Brain microvascular endothelial cell (primary cell): ENCODE data around the gene NLRC3.

Experiments
- DNase-seq: peaks from one replicate; pipeline ENCODE4 v3.0.0-alpha.2; 2020
- H3K27ac ChIP-seq: fragments of 250-450 bp; sonication (Bioruptor Pico); 2 replicates; pipeline ENCODE4 v1.5.1; 2020; ENCODE audit warnings: mild to moderate bottlenecking, moderate library complexity
- H3K27me3 ChIP-seq: fragments of 250-450 bp; sonication (Bioruptor Pico); replicated peaks from 2 replicates; pipeline ENCODE4 v1.5.1; 2020; ENCODE audit warnings: mild to moderate bottlenecking
- H3K36me3 ChIP-seq: fragments of 250-450 bp; sonication (Bioruptor Pico); replicated peaks from 2 replicates; pipeline ENCODE4 v1.5.1; 2020; ENCODE audit warnings: mild to moderate bottlenecking
- H3K4me3 ChIP-seq: 2 replicates; pipeline ENCODE4 v1.5.1; 2011; ENCODE audit warnings: low read depth, mild to moderate bottlenecking, control low read depth, low read length, moderate library complexity
- in situ Hi-C: cut with HindIII; loops from 2 replicates; pipeline ENCODE4 v1.10.0; 2017; ENCODE audit warnings: low sequenced_read_pairs, low pct_ligation_motif_present
- TF ChIP-seq, protein P1 (sequence below): IDR thresholded peaks from 2 replicates; pipeline ENCODE4 v1.5.1; 2011; ENCODE audit warnings: low read depth, mild to moderate bottlenecking, moderate library complexity, low read length, control low read depth, inconsistent platforms; ENCODE audit errors: missing control alignments

Gene NLRC3

GRCh38 chr16:3536851-3537250 lies 40.4 kb downstream of the NLRC3 start:
- TF ChIP-seq, protein P1, sequence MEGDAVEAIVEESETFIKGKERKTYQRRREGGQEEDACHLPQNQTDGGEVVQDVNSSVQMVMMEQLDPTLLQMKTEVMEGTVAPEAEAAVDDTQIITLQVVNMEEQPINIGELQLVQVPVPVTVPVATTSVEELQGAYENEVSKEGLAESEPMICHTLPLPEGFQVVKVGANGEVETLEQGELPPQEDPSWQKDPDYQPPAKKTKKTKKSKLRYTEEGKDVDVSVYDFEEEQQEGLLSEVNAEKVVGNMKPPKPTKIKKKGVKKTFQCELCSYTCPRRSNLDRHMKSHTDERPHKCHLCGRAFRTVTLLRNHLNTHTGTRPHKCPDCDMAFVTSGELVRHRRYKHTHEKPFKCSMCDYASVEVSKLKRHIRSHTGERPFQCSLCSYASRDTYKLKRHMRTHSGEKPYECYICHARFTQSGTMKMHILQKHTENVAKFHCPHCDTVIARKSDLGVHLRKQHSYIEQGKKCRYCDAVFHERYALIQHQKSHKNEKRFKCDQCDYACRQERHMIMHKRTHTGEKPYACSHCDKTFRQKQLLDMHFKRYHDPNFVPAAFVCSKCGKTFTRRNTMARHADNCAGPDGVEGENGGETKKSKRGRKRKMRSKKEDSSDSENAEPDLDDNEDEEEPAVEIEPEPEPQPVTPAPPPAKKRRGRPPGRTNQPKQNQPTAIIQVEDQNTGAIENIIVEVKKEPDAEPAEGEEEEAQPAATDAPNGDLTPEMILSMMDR = no peak
- DNase-seq = no peak
- Histone ChIP-seq H3K27ac (no peak overlapping the region), H3K4me3 (no peak overlapping the region), H3K27me3 (no peaks in the 10 kb centered on the region), H3K36me3 (no peaks in the 10 kb centered on the region)
- in situ Hi-C loops = no loop called here

DNA sequence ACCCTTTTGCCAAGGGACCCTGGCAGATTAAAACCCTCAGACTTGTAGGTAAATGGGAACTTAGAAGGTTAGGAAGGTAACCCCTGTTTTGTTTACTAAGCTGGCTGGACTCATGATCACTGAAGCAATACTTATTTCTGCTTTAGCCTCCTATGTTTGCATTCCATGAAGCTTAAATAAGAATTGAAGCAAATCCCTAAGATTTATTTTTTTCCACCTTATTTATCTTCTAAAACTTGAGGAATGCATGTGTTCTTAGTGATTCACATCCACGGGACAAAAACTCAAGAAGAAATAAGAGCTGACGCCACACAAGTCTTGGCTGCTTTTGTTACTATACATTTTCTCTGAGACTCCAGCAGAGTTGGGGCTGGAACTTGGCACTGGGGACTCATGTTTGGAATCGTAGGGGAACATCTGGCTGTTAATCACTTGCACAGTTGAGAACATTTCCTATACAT lies 40.9 kb downstream of the NLRC3 start:
- H3K4me3 ChIP-seq = no peak overlapping the region
- DNase-seq = peak; percentile 50
- TF ChIP-seq, protein P1 = no peak
- no peaks in the 10 kb centered on the region for H3K36me3 ChIP-seq
- H3K27ac ChIP-seq = peak overlapping the region; percentile 33
- in situ Hi-C loops = no loop called here
- no peaks in the 10 kb centered on the region for H3K27me3 ChIP-seq

- H3K27me3 ChIP-seq = no peaks in the 10 kb centered on the region
- no peak for DNase-seq
- H3K36me3 ChIP-seq = peaks cover 3% of the 10 kb centered on the region
- TF ChIP-seq, protein P1 = no peak
- in situ Hi-C loops = no loop called here
- H3K4me3 ChIP-seq = no peak overlapping the region
- H3K27ac ChIP-seq = no peak overlapping the region
Measured at GRCh38 chr16:3534126-3534525, 43.1 kb downstream of the NLRC3 start.

- Histone ChIP-seq H3K27me3 (no peaks in the 10 kb centered on the region), H3K27ac (no peak overlapping the region), H3K4me3 (no peak overlapping the region), H3K36me3 (peaks cover 5% of the 10 kb centered on the region)
- DNase-seq = no peak
- TF ChIP-seq, protein P1 = no peak
- in situ Hi-C loops = no loop called here
Measured at GRCh38 chr16:3532741-3533140, 44.5 kb downstream of the NLRC3 start.

- Histone ChIP-seq H3K4me3 (no peak overlapping the region), H3K27ac (no peak overlapping the region), H3K27me3 (no peaks in the 10 kb centered on the region), H3K36me3 (peaks cover 5% of the 10 kb centered on the region)
- TF ChIP-seq, protein P1 = no peak
- no peak for DNase-seq
- in situ Hi-C loops = no loop called here
Measured at GRCh38 chr16:3530371-3530914, 46.8 kb downstream of the NLRC3 start.

- TF ChIP-seq, protein P1 = no peak
- Histone ChIP-seq H3K27ac (no peak overlapping the region), H3K36me3 (peaks cover 5% of the 10 kb centered on the region), H3K27me3 (no peaks in the 10 kb centered on the region), H3K4me3 (no peak overlapping the region)
- in situ Hi-C loops = no loop called here
- no peak for DNase-seq
Measured at GRCh38 chr16:3529175-3529574, 48.0 kb downstream of the NLRC3 start.
